Measurements from ENCODE around the gene MANSC1.

MANSC1 gene

GRCh38 chr12:12366701-12367481 lies 16.8 kb upstream of the MANSC1 start:
- H3K9me3 ChIP-seq (ENCODE audit: insufficient read depth, low read depth, low read length): no peaks in the 10 kb centered on the region
- H2AK5ac ChIP-seq (ENCODE audit: low read length): no peak overlapping the region
- no peak overlapping the region for H3K4me3 ChIP-seq (ENCODE audit: low read depth, low read length)
- no peak overlapping the region for H3K23ac ChIP-seq (ENCODE audit: low read length)
- H3K36me3 ChIP-seq (ENCODE audit: control insufficient read depth in 1 of 2, insufficient read depth in 2 of 2, low read length in 2 of 2): peaks cover 0 to 3% of the 10 kb centered on the region in 2 experiments
- H3K9ac ChIP-seq (ENCODE audit: low read length): no peak overlapping the region
- no peak overlapping the region for H2BK120ac ChIP-seq (ENCODE audit: insufficient read depth, low read length, poor library complexity)
- no peak overlapping the region for H4K12ac ChIP-seq (ENCODE audit: low read depth, low read length)
- H3K79me2 ChIP-seq (ENCODE audit: control insufficient read depth, insufficient read depth, low read length, poor library complexity): no peaks in the 10 kb centered on the region
- H3K79me1 ChIP-seq (ENCODE audit: low read length): no peaks in the 10 kb centered on the region
- H2BK12ac ChIP-seq (ENCODE audit: low read length): no peak overlapping the region
- no peak overlapping the region for H4K91ac ChIP-seq (ENCODE audit: low read depth, low read length)
- no peaks in the 10 kb centered on the region for H3K27me3 ChIP-seq (ENCODE audit: insufficient read depth, low read length)
- H3K4me2 ChIP-seq (ENCODE audit: low read length): no peak overlapping the region
- no peak overlapping the region for H3K27ac ChIP-seq (ENCODE audit: low read depth, low read length)
- H2AFZ ChIP-seq (ENCODE audit: insufficient read depth, low read length, poor library complexity): no peak overlapping the region
- WGBS (ENCODE audit: extremely low coverage, insufficient coverage, insufficient read length): no CpG with 5 or more reads among the region's 4 CpGs
- H3K18ac ChIP-seq (ENCODE audit: low read length): no peak overlapping the region
- no peak overlapping the region for H3K4ac ChIP-seq (ENCODE audit: low read depth, low read length)
- H3K4me1 ChIP-seq (ENCODE audit: control insufficient read depth in 1 of 2, insufficient read depth in 2 of 2, low read length in 2 of 2): no peaks in the 10 kb centered on the region
- peak; percentile 4 to 81 for DNase-seq
- H2BK5ac ChIP-seq (ENCODE audit: low read depth, low read length, poor library complexity): no peak overlapping the region
- no peak overlapping the region for H3K14ac ChIP-seq (ENCODE audit: low read length)
- no peak overlapping the region for H4K8ac ChIP-seq (ENCODE audit: low read depth, low read length)

- H3K4me2 ChIP-seq (ENCODE audit: low read length): no peak overlapping the region
- H3K14ac ChIP-seq (ENCODE audit: low read length): no peak overlapping the region
- peak in 1 of 2 donors; percentile 76 for DNase-seq
- no peak overlapping the region for H4K91ac ChIP-seq (ENCODE audit: low read depth, low read length)
- no peak overlapping the region for H3K23ac ChIP-seq (ENCODE audit: low read length)
- H2BK120ac ChIP-seq (ENCODE audit: insufficient read depth, low read length, poor library complexity): no peak overlapping the region
- H3K27me3 ChIP-seq (ENCODE audit: insufficient read depth, low read length): no peaks in the 10 kb centered on the region
- H2BK12ac ChIP-seq (ENCODE audit: low read length): no peak overlapping the region
- H3K79me1 ChIP-seq (ENCODE audit: low read length): no peaks in the 10 kb centered on the region
- no peaks in the 10 kb centered on the region for H3K4me1 ChIP-seq (ENCODE audit: control insufficient read depth in 1 of 2, insufficient read depth in 2 of 2, low read length in 2 of 2)
- H3K27ac ChIP-seq (ENCODE audit: low read depth, low read length): no peak overlapping the region
- no peak overlapping the region for H4K8ac ChIP-seq (ENCODE audit: low read depth, low read length)
- no peak overlapping the region for H3K4me3 ChIP-seq (ENCODE audit: low read depth, low read length)
- H3K9ac ChIP-seq (ENCODE audit: low read length): no peak overlapping the region
- H3K79me2 ChIP-seq (ENCODE audit: control insufficient read depth, insufficient read depth, low read length, poor library complexity): no peaks in the 10 kb centered on the region
- no peak overlapping the region for H4K12ac ChIP-seq (ENCODE audit: low read depth, low read length)
- no peak overlapping the region for H2BK5ac ChIP-seq (ENCODE audit: low read depth, low read length, poor library complexity)
- no peak overlapping the region for H3K18ac ChIP-seq (ENCODE audit: low read length)
- peaks cover 0 to 3% of the 10 kb centered on the region in 2 experiments for H3K36me3 ChIP-seq (ENCODE audit: control insufficient read depth in 1 of 2, insufficient read depth in 2 of 2, low read length in 2 of 2)
- WGBS (ENCODE audit: extremely low coverage, insufficient coverage, insufficient read length): no CpG with 5 or more reads among the region's 4 CpGs
- no peak overlapping the region for H3K4ac ChIP-seq (ENCODE audit: low read depth, low read length)
- H3K9me3 ChIP-seq (ENCODE audit: insufficient read depth, low read depth, low read length): no peaks in the 10 kb centered on the region
- H2AK5ac ChIP-seq (ENCODE audit: low read length): no peak overlapping the region
- no peak overlapping the region for H2AFZ ChIP-seq (ENCODE audit: insufficient read depth, low read length, poor library complexity)
Observed at GRCh38 chr12:12365931-12366431, 15.9 kb upstream of the MANSC1 start.

GRCh38 chr12:12365446-12365802 lies 15.4 kb upstream of the MANSC1 start:
- no peak overlapping the region for H4K8ac ChIP-seq (ENCODE audit: low read depth, low read length)
- H3K27me3 ChIP-seq (ENCODE audit: insufficient read depth, low read length): no peaks in the 10 kb centered on the region
- WGBS (ENCODE audit: extremely low coverage, insufficient coverage, insufficient read length): no CpG with 5 or more reads among the region's 5 CpGs
- H3K36me3 ChIP-seq (ENCODE audit: control insufficient read depth in 1 of 2, insufficient read depth in 2 of 2, low read length in 2 of 2): peaks cover 0 to 3% of the 10 kb centered on the region in 2 experiments
- no peak overlapping the region for H3K23ac ChIP-seq (ENCODE audit: low read length)
- H4K12ac ChIP-seq (ENCODE audit: low read depth, low read length): no peak overlapping the region
- no peak overlapping the region for H3K4me2 ChIP-seq (ENCODE audit: low read length)
- H2AK5ac ChIP-seq (ENCODE audit: low read length): no peak overlapping the region
- no peak overlapping the region for H3K14ac ChIP-seq (ENCODE audit: low read length)
- no peak overlapping the region for H2BK120ac ChIP-seq (ENCODE audit: insufficient read depth, low read length, poor library complexity)
- H3K27ac ChIP-seq (ENCODE audit: low read depth, low read length): no peak overlapping the region
- no peak overlapping the region for H3K18ac ChIP-seq (ENCODE audit: low read length)
- H3K9ac ChIP-seq (ENCODE audit: low read length): no peak overlapping the region
- H2BK12ac ChIP-seq (ENCODE audit: low read length): no peak overlapping the region
- H2AFZ ChIP-seq (ENCODE audit: insufficient read depth, low read length, poor library complexity): no peak overlapping the region
- H3K79me2 ChIP-seq (ENCODE audit: control insufficient read depth, insufficient read depth, low read length, poor library complexity): no peaks in the 10 kb centered on the region
- DNase-seq: no peak
- no peak overlapping the region for H3K4ac ChIP-seq (ENCODE audit: low read depth, low read length)
- no peak overlapping the region for H4K91ac ChIP-seq (ENCODE audit: low read depth, low read length)
- no peaks in the 10 kb centered on the region for H3K4me1 ChIP-seq (ENCODE audit: control insufficient read depth in 1 of 2, insufficient read depth in 2 of 2, low read length in 2 of 2)
- H3K9me3 ChIP-seq (ENCODE audit: insufficient read depth, low read depth, low read length): no peaks in the 10 kb centered on the region
- no peak overlapping the region for H3K4me3 ChIP-seq (ENCODE audit: low read depth, low read length)
- no peak overlapping the region for H2BK5ac ChIP-seq (ENCODE audit: low read depth, low read length, poor library complexity)
- no peaks in the 10 kb centered on the region for H3K79me1 ChIP-seq (ENCODE audit: low read length)

GRCh38 chr12:12364787-12365445 lies 14.9 kb upstream of the MANSC1 start:
- H2AFZ ChIP-seq (ENCODE audit: insufficient read depth, low read length, poor library complexity): no peak overlapping the region
- H3K23ac ChIP-seq (ENCODE audit: low read length): no peak overlapping the region
- no peak overlapping the region for H4K8ac ChIP-seq (ENCODE audit: low read depth, low read length)
- H4K12ac ChIP-seq (ENCODE audit: low read depth, low read length): no peak overlapping the region
- no peak overlapping the region for H3K18ac ChIP-seq (ENCODE audit: low read length)
- no peaks in the 10 kb centered on the region for H3K27me3 ChIP-seq (ENCODE audit: insufficient read depth, low read length)
- H3K14ac ChIP-seq (ENCODE audit: low read length): no peak overlapping the region
- no peak overlapping the region for H3K27ac ChIP-seq (ENCODE audit: low read depth, low read length)
- peaks cover 0 to 3% of the 10 kb centered on the region in 2 experiments for H3K36me3 ChIP-seq (ENCODE audit: control insufficient read depth in 1 of 2, insufficient read depth in 2 of 2, low read length in 2 of 2)
- no peak overlapping the region for H2BK120ac ChIP-seq (ENCODE audit: insufficient read depth, low read length, poor library complexity)
- no peak overlapping the region for H4K91ac ChIP-seq (ENCODE audit: low read depth, low read length)
- H3K4me2 ChIP-seq (ENCODE audit: low read length): no peak overlapping the region
- H2AK5ac ChIP-seq (ENCODE audit: low read length): no peak overlapping the region
- WGBS (ENCODE audit: extremely low coverage, insufficient coverage, insufficient read length): 100% methylated on average over 1 of the region's 4 CpGs
- H3K9me3 ChIP-seq (ENCODE audit: insufficient read depth, low read depth, low read length): no peaks in the 10 kb centered on the region
- no peak overlapping the region for H3K4me3 ChIP-seq (ENCODE audit: low read depth, low read length)
- H2BK12ac ChIP-seq (ENCODE audit: low read length): no peak overlapping the region
- no peaks in the 10 kb centered on the region for H3K79me1 ChIP-seq (ENCODE audit: low read length)
- H3K9ac ChIP-seq (ENCODE audit: low read length): no peak overlapping the region
- no peaks in the 10 kb centered on the region for H3K4me1 ChIP-seq (ENCODE audit: control insufficient read depth in 1 of 2, insufficient read depth in 2 of 2, low read length in 2 of 2)
- no peak overlapping the region for H2BK5ac ChIP-seq (ENCODE audit: low read depth, low read length, poor library complexity)
- H3K4ac ChIP-seq (ENCODE audit: low read depth, low read length): no peak overlapping the region
- no peaks in the 10 kb centered on the region for H3K79me2 ChIP-seq (ENCODE audit: control insufficient read depth, insufficient read depth, low read length, poor library complexity)
- no peak for DNase-seq
